GM06990 (cell line): ENCODE measurements around the gene SERPINB11.

Source experiments
- DNase-seq: peaks from one replicate; pipeline ENCODE4 v3.0.0-alpha.2; 2011; ENCODE audit not compliant: insufficient read length; ENCODE audit errors: extremely low read depth
- H3K27me3 ChIP-seq: replicated peaks from 2 replicates; pipeline ENCODE4 v1.6.0; 2011; ENCODE audit warnings: low read length; ENCODE audit not compliant: control insufficient read depth, insufficient read depth
- H3K36me3 ChIP-seq: 2 replicates; pipeline ENCODE4 v1.5.1; 2011; ENCODE audit warnings: low read length; ENCODE audit not compliant: control insufficient read depth, insufficient read depth
- H3K4me3 ChIP-seq: replicated peaks from 2 replicates; pipeline ENCODE4 v1.5.1; 2011; ENCODE audit warnings: low read depth, mild to moderate bottlenecking, control low read depth, low read length
- CTCF ChIP-seq: IDR thresholded peaks from 2 replicates; pipeline ENCODE4 v1.5.1; 2011; ENCODE audit warnings: low read length, control low read depth, mild to moderate bottlenecking, inconsistent platforms; ENCODE audit not compliant: insufficient read depth, poor library complexity, severe bottlenecking

SERPINB11 gene

GRCh38 chr18:63686871-63687270 lies 15.9 kb upstream of the SERPINB11 start:
- DNase-seq: no peak
- no peaks in the 10 kb centered on the region for H3K36me3 ChIP-seq
- no peaks in the 10 kb centered on the region; the same call in 1 of the 2 replicates for H3K27me3 ChIP-seq
- H3K4me3 ChIP-seq: no peak overlapping the region
- no peak for TF ChIP-seq CTCF

GRCh38 chr18:63689064-63689463 lies 13.7 kb upstream of the SERPINB11 start:
- H3K36me3 ChIP-seq: no peaks in the 10 kb centered on the region
- no peaks in the 10 kb centered on the region; the same call in 1 of the 2 replicates for H3K27me3 ChIP-seq
- no peak for TF ChIP-seq CTCF
- H3K4me3 ChIP-seq: no peak overlapping the region
- no peak for DNase-seq

GRCh38 chr18:63697097-63697660 lies 5.6 kb upstream of the SERPINB11 start:
- Histone ChIP-seq H3K4me3 (no peak overlapping the region), H3K36me3 (no peaks in the 10 kb centered on the region), H3K27me3 (no peaks in the 10 kb centered on the region)
- DNase-seq: no peak
- no peak for TF ChIP-seq CTCF

- no peak for DNase-seq
- no peaks in the 10 kb centered on the region for H3K27me3 ChIP-seq
- no peaks in the 10 kb centered on the region for H3K36me3 ChIP-seq
- no peak for TF ChIP-seq CTCF
- H3K4me3 ChIP-seq: no peak overlapping the region
Measured at GRCh38 chr18:63700501-63700900, 2.3 kb upstream of the SERPINB11 start.

- no peak for TF ChIP-seq CTCF
- Histone ChIP-seq H3K27me3 (no peaks in the 10 kb centered on the region), H3K4me3 (no peak overlapping the region), H3K36me3 (no peaks in the 10 kb centered on the region)
- no peak for DNase-seq
Measured at GRCh38 chr18:63701952-63702351, 808 bp upstream of the SERPINB11 start.

GRCh38 chr18:63705401-63705800 lies 2.6 kb downstream of the SERPINB11 start:
- no peaks in the 10 kb centered on the region for H3K36me3 ChIP-seq
- no peak for TF ChIP-seq CTCF
- H3K27me3 ChIP-seq: no peaks in the 10 kb centered on the region
- H3K4me3 ChIP-seq: no peak overlapping the region
- DNase-seq: no peak
